Activated CD4-positive, alpha-beta T cell treated with anti-CD3 and anti-CD28 coated beads, Interleukin-2, amount 50 U/mL, for 16 hours (primary cell): ENCODE results near the gene KIAA0319L.
A peak's percentile ranks its signal among the peaks of the same experiment; 100 is the strongest.

Experiments
- DNase-seq: peaks from one replicate; pipeline ENCODE4 v3.0.0-alpha.2; 2020

Gene KIAA0319L

GRCh38 chr1:35535243-35535642 is 22.0 kb downstream of the KIAA0319L start:
- DNase-seq = no peak

GRCh38 chr1:35533586-35533985 is 23.6 kb downstream of the KIAA0319L start:
- no peak for DNase-seq

GRCh38 chr1:35532497-35533223 is 24.5 kb downstream of the KIAA0319L start:
- no peak for DNase-seq

GRCh38 chr1:35531368-35531767 is 25.8 kb downstream of the KIAA0319L start:
- DNase-seq = no peak

- no peak for DNase-seq
These were observed 26.3 kb downstream of the KIAA0319L start for GRCh38 chr1:35530946-35531345.

- DNase-seq = no peak
These were observed 27.0 kb downstream of the KIAA0319L start for GRCh38 chr1:35530168-35530567.

GRCh38 chr1:35524106-35524505 is 33.1 kb downstream of the KIAA0319L start:
- no peak for DNase-seq

GRCh38 chr1:35519432-35519831 is 37.8 kb downstream of the KIAA0319L start:
- no peak for DNase-seq

GRCh38 chr1:35518183-35518582 is 39.0 kb downstream of the KIAA0319L start:
- DNase-seq = no peak

- no peak for DNase-seq
These were observed 45.9 kb downstream of the KIAA0319L start for GRCh38 chr1:35511305-35511704.

- DNase-seq = no peak
These were observed 47.6 kb downstream of the KIAA0319L start for GRCh38 chr1:35509558-35509957.

- DNase-seq = no peak
These were observed 49.3 kb downstream of the KIAA0319L start for GRCh38 chr1:35507947-35508346.

GRCh38 chr1:35506960-35507912 is 50.0 kb downstream of the KIAA0319L start:
- DNase-seq = peak; percentile 16

GRCh38 chr1:35505911-35506798 is 51.0 kb downstream of the KIAA0319L start:
- DNase-seq = peak; percentile 91

- no peak for DNase-seq
These were observed 55.0 kb downstream of the KIAA0319L start for GRCh38 chr1:35502242-35502641.

- no peak for DNase-seq
These were observed 56.8 kb downstream of the KIAA0319L start for GRCh38 chr1:35500439-35500838.

- DNase-seq = peak; percentile 55
These were observed 57.5 kb downstream of the KIAA0319L start for GRCh38 chr1:35499652-35500176.

- no peak for DNase-seq
These were observed 58.0 kb downstream of the KIAA0319L start for GRCh38 chr1:35499231-35499630.

GRCh38 chr1:35497571-35497970 is 59.6 kb downstream of the KIAA0319L start:
- DNase-seq = no peak

GRCh38 chr1:35490250-35490649 is 67.0 kb downstream of the KIAA0319L start:
- DNase-seq = no peak

GRCh38 chr1:35488336-35488735 is 68.9 kb downstream of the KIAA0319L start:
- no peak for DNase-seq

GRCh38 chr1:35486858-35487408 is 70.3 kb downstream of the KIAA0319L start:
- no peak for DNase-seq
